ENCODE data around the gene ALKBH6.

- TF ChIP-seq CTCF (optimal IDR thresholded peaks at IDR 0.05 in 1 of 3, IDR thresholded peaks at IDR 0.05 in 1 of 3, conservative IDR thresholded peaks at IDR 0.05 in 1 of 3; ENCODE audit: extremely low read depth in 1 of 3, insufficient read depth in 2 of 3, low read length in 3 of 3): no peak
- no peak for TF ChIP-seq EZH2 (IDR thresholded peaks at IDR 0.05; ENCODE audit: low read length)
Measured at GRCh38 chr19:35978832-35979365, 35.1 kb downstream of the ALKBH6 start.
